ENCODE data around the gene KIRREL1.

KIRREL1 gene

GRCh38 chr1:157958263-157958662 is 35.2 kb upstream of the KIRREL1 start:
- FAIRE-seq (no peak), DNase-seq (ENCODE audit: insufficient read length, low spot score) (no peak)
- TF ChIP-seq POU2F2 (IDR thresholded peaks at IDR 0.05; ENCODE audit: low read depth, low read length) (no peak), TAF1 (IDR thresholded peaks at IDR 0.05; ENCODE audit: low read depth, low read length) (no peak), PAX5 (IDR thresholded peaks at IDR 0.05; ENCODE audit: insufficient read depth, low read length, severe bottlenecking) (no peak), POLR2AphosphoS5 (IDR thresholded peaks at IDR 0.05; ENCODE audit: low read depth, low read length) (no peak), POLR2A (IDR thresholded peaks at IDR 0.05; ENCODE audit: low read depth, low read length) (no peak), SPI1 (IDR thresholded peaks at IDR 0.05; ENCODE audit: low read depth, low read length) (no peak)

- FAIRE-seq (no peak), DNase-seq (ENCODE audit: insufficient read length, low spot score) (no peak)
- TF ChIP-seq POLR2AphosphoS5 (IDR thresholded peaks at IDR 0.05; ENCODE audit: low read depth, low read length) (no peak), SPI1 (IDR thresholded peaks at IDR 0.05; ENCODE audit: low read depth, low read length) (no peak), TAF1 (IDR thresholded peaks at IDR 0.05; ENCODE audit: low read depth, low read length) (no peak), PAX5 (IDR thresholded peaks at IDR 0.05; ENCODE audit: insufficient read depth, low read length, severe bottlenecking) (no peak), POU2F2 (IDR thresholded peaks at IDR 0.05; ENCODE audit: low read depth, low read length) (no peak), POLR2A (IDR thresholded peaks at IDR 0.05; ENCODE audit: low read depth, low read length) (no peak)
These were observed 33.7 kb upstream of the KIRREL1 start for GRCh38 chr1:157959750-157960149.

DNA sequence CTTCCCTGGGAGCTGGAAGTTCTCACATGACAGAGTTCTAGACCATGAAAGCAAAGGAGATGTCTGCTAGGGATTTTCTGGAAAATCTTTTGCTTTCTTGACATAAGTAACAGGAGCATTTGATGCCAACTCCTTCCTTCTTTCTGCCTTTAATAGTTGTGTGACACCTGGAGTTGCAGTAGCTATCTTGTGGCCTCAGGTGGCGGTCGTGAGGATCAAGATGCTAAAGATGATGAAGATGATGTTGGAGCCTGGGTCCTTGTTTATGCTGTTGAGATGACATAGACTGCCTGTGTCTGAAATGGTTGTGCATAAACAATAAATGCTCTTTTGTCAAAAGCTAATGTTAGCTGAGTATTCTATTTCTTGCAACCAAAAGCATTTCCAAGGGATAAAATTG is 32.7 kb upstream of the KIRREL1 start:
- TF ChIP-seq POLR2A (IDR thresholded peaks at IDR 0.05; ENCODE audit: low read depth, low read length), result no peak
- no peak for TF ChIP-seq TAF1 (IDR thresholded peaks at IDR 0.05; ENCODE audit: low read depth, low read length)
- no peak for TF ChIP-seq PAX5 (IDR thresholded peaks at IDR 0.05; ENCODE audit: insufficient read depth, low read length, severe bottlenecking)
- no peak for TF ChIP-seq POLR2AphosphoS5 (IDR thresholded peaks at IDR 0.05; ENCODE audit: low read depth, low read length)
- no peak for TF ChIP-seq POU2F2 (IDR thresholded peaks at IDR 0.05; ENCODE audit: low read depth, low read length)
- no peak for DNase-seq (ENCODE audit: insufficient read length, low spot score)
- no peak for FAIRE-seq

DNA sequence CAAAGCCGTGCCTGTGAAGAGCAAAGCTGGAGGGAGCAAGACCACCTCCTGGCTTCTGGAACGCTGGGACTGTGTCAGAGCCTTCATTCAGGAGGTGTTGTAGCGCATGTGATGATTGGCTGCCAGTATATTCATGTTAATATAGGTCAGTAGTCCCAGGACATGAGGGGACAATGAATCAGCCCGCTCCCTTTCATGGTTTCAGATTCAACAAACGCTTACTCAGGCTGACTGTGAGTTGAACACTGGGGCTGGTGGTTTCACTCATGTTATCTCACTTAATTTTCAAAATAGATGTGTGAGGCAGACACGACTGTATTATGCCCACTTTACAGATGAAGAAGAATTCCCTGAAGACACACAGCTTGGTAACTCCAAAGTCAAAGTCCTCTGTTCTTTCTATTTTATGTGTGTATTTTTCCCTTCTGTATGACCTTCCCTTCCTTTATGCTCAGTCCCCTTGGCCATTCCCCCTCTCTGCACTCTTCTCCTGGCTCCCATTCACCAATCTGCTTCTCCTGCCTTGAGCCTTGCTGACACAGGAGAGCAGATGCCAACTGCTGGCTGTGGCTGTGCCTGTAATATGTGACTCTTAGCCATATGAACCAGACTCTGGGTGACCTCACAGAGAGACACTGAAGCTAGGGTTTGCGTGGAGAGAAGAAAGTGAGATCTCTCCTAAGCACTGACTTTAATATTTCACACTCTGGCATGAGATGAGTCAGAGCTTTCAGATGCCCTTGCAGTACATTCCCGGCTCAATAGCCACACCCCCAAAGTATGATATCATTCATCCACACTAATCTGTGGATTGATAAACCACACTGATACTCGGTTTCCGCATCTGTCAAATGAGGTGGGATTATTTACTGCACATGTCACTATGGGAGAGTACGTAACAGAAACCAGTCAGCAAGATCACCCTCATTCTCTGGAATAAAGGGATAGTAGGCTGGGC is 31.4 kb upstream of the KIRREL1 start:
- DNase-seq (ENCODE audit: insufficient read length, low spot score) (no peak), FAIRE-seq (no peak)
- TF ChIP-seq POLR2A (IDR thresholded peaks at IDR 0.05; ENCODE audit: low read depth, low read length) (no peak), SPI1 (IDR thresholded peaks at IDR 0.05; ENCODE audit: low read depth, low read length) (no peak), PAX5 (IDR thresholded peaks at IDR 0.05; ENCODE audit: insufficient read depth, low read length, severe bottlenecking) (no peak), POLR2AphosphoS5 (IDR thresholded peaks at IDR 0.05; ENCODE audit: low read depth, low read length) (no peak), POU2F2 (IDR thresholded peaks at IDR 0.05; ENCODE audit: low read depth, low read length) (no peak), TAF1 (IDR thresholded peaks at IDR 0.05; ENCODE audit: low read depth, low read length) (no peak)

DNA sequence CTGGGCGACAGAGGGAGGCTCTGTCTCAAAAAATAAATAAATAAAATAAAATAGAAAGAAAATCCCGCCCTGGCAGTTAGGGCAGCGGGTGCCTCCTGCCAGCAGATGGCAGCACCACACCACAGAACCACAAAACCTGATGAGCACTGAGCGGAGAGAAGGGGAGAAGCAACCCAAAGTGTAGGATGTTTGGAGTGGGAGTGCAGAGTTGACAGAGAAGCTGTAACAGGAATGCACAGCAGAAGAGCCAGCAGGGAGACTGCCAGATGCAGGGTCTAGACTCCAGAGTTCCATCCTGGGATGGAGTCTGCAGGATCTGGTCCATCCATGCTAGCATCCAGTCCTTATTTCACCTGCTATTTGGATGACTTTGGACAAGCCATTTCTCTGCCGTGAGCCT is 29.7 kb upstream of the KIRREL1 start:
- DNase-seq (ENCODE audit: insufficient read length, low spot score) (peak; percentile 23), FAIRE-seq (peak; percentile 26)
- TF ChIP-seq POLR2A (IDR thresholded peaks at IDR 0.05; ENCODE audit: low read depth, low read length) (no peak), TAF1 (IDR thresholded peaks at IDR 0.05; ENCODE audit: low read depth, low read length) (no peak), POLR2AphosphoS5 (IDR thresholded peaks at IDR 0.05; ENCODE audit: low read depth, low read length) (no peak), POU2F2 (IDR thresholded peaks at IDR 0.05; ENCODE audit: low read depth, low read length) (no peak), PAX5 (IDR thresholded peaks at IDR 0.05; ENCODE audit: insufficient read depth, low read length, severe bottlenecking) (no peak), SPI1 (IDR thresholded peaks at IDR 0.05; ENCODE audit: low read depth, low read length) (no peak)

- DNase-seq (ENCODE audit: insufficient read length, low spot score), result no peak
- TF ChIP-seq TAF1 (IDR thresholded peaks at IDR 0.05; ENCODE audit: low read depth, low read length) (no peak), SPI1 (IDR thresholded peaks at IDR 0.05; ENCODE audit: low read depth, low read length) (no peak), POLR2A (IDR thresholded peaks at IDR 0.05; ENCODE audit: low read depth, low read length) (no peak), PAX5 (IDR thresholded peaks at IDR 0.05; ENCODE audit: insufficient read depth, low read length, severe bottlenecking) (no peak), POLR2AphosphoS5 (IDR thresholded peaks at IDR 0.05; ENCODE audit: low read depth, low read length) (no peak), POU2F2 (IDR thresholded peaks at IDR 0.05; ENCODE audit: low read depth, low read length) (no peak)
- no peak for FAIRE-seq
These were observed 27.9 kb upstream of the KIRREL1 start for GRCh38 chr1:157965584-157965983.

GRCh38 chr1:157966031-157966537 is 27.4 kb upstream of the KIRREL1 start:
- DNase-seq (ENCODE audit: insufficient read length, low spot score), result no peak
- TF ChIP-seq TAF1 (IDR thresholded peaks at IDR 0.05; ENCODE audit: low read depth, low read length) (no peak), SPI1 (IDR thresholded peaks at IDR 0.05; ENCODE audit: low read depth, low read length) (no peak), POU2F2 (IDR thresholded peaks at IDR 0.05; ENCODE audit: low read depth, low read length) (no peak)
- FAIRE-seq, result no peak

DNA sequence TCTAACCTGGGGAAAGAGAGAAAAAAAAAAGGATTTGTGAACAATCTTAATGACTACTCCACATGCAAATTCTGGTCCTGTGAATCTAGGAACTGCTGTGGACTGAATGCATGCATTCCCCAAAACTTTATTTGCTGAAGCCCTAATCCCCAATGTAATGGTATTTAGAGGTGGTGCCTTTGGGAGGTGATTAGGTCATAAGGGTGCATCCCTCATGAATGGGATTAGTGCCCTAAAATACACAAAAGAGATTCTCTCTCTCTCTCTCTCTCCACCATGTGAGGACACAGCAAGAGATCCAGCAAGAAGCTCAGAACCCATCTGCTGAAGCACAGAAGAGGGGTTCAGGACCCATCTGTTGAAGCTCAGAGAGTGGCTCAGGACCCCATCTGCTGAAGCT is 26.2 kb upstream of the KIRREL1 start:
- TF ChIP-seq POU2F2 (IDR thresholded peaks at IDR 0.05; ENCODE audit: low read depth, low read length) (no peak), SPI1 (IDR thresholded peaks at IDR 0.05; ENCODE audit: low read depth, low read length) (no peak), TAF1 (IDR thresholded peaks at IDR 0.05; ENCODE audit: low read depth, low read length) (no peak), POLR2AphosphoS5 (IDR thresholded peaks at IDR 0.05; ENCODE audit: low read depth, low read length) (no peak), POLR2A (IDR thresholded peaks at IDR 0.05; ENCODE audit: low read depth, low read length) (no peak), PAX5 (IDR thresholded peaks at IDR 0.05; ENCODE audit: insufficient read depth, low read length, severe bottlenecking) (no peak)
- FAIRE-seq (no peak), DNase-seq (ENCODE audit: insufficient read length, low spot score) (no peak)

GRCh38 chr1:157968508-157968907 is 24.9 kb upstream of the KIRREL1 start:
- TF ChIP-seq POLR2AphosphoS5 (IDR thresholded peaks at IDR 0.05; ENCODE audit: low read depth, low read length), result no peak
- no peak for TF ChIP-seq PAX5 (IDR thresholded peaks at IDR 0.05; ENCODE audit: insufficient read depth, low read length, severe bottlenecking)
- TF ChIP-seq TAF1 (IDR thresholded peaks at IDR 0.05; ENCODE audit: low read depth, low read length), result no peak
- no peak for TF ChIP-seq SPI1 (IDR thresholded peaks at IDR 0.05; ENCODE audit: low read depth, low read length)
- TF ChIP-seq POLR2A (IDR thresholded peaks at IDR 0.05; ENCODE audit: low read depth, low read length), result no peak
- no peak for TF ChIP-seq POU2F2 (IDR thresholded peaks at IDR 0.05; ENCODE audit: low read depth, low read length)
- DNase-seq (ENCODE audit: insufficient read length, low spot score) (no peak), FAIRE-seq (no peak)
